Measurements from ENCODE around the gene PPP2R2C. TPM values are rescaled to one million over a fixed set of nuclear protein-coding genes. Genes with fewer than 3 reads are reported as not detected.

The PPP2R2C gene
- polyA plus RNA-seq, 1 donor from 2014 or later, result 34.4 TPM

DNA sequence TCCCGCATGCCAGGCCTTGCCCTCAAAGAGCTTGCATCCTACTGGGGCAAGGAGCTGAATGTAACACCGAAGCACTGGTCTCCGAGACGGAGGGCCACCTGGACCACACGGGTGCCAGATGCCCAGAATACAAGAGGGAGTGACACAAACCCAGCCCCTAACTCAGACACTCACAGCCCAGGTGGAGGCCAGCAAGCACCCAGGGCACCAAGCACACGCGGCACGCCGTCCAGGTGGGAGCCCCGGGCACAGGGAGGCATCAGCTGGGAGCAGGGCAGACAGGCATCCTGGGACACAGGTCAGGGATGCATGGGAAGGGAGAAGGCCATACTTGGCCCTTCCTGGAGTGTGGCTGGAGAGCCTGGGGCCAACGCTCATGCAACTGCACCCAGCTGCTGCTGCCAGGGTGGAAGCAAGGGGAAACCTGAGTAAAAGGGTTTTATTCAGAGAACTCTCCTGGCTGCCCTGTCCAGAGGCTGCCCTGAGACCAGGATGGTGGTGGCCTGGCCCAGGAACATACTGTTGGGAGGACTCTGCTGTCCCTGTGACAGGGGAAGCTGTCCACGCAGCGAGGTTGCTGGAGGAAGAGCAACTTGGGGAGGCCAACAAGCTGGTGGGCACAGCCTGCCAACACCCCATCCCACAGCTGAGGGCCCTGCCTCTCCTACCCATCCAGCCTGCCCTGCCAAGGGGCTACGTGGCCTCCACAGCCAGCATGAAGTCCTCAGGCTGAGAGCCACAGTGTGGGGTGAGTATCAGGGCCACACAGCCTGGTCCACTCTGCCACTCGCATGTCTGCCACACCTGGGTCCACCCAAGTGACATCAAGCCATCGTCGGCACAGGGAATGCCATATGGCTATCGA is 22.2 kb upstream of the PPP2R2C start:
- H4K20me1 ChIP-seq (ENCODE audit: insufficient read depth), result no peaks in the 10 kb centered on the region
- H3K27me3 ChIP-seq (ENCODE audit: insufficient read depth, low read depth, low read length), result no peaks in the 10 kb centered on the region
- TF ChIP-seq SMC3 (conservative IDR thresholded peaks at IDR 0.05; ENCODE audit: poor library complexity) (no peak), RAD21 (conservative IDR thresholded peaks at IDR 0.05) (no peak), EZH2 (IDR thresholded peaks at IDR 0.05; ENCODE audit: borderline replicate concordance, insufficient read depth, low read length, poor library complexity, severe bottlenecking) (no peak)
- TF ChIP-seq, protein P1, sequence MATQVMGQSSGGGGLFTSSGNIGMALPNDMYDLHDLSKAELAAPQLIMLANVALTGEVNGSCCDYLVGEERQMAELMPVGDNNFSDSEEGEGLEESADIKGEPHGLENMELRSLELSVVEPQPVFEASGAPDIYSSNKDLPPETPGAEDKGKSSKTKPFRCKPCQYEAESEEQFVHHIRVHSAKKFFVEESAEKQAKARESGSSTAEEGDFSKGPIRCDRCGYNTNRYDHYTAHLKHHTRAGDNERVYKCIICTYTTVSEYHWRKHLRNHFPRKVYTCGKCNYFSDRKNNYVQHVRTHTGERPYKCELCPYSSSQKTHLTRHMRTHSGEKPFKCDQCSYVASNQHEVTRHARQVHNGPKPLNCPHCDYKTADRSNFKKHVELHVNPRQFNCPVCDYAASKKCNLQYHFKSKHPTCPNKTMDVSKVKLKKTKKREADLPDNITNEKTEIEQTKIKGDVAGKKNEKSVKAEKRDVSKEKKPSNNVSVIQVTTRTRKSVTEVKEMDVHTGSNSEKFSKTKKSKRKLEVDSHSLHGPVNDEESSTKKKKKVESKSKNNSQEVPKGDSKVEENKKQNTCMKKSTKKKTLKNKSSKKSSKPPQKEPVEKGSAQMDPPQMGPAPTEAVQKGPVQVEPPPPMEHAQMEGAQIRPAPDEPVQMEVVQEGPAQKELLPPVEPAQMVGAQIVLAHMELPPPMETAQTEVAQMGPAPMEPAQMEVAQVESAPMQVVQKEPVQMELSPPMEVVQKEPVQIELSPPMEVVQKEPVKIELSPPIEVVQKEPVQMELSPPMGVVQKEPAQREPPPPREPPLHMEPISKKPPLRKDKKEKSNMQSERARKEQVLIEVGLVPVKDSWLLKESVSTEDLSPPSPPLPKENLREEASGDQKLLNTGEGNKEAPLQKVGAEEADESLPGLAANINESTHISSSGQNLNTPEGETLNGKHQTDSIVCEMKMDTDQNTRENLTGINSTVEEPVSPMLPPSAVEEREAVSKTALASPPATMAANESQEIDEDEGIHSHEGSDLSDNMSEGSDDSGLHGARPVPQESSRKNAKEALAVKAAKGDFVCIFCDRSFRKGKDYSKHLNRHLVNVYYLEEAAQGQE (IDR thresholded peaks at IDR 0.05; ENCODE audit: borderline replicate concordance), result no peak
- no peak overlapping the region for H3K4me2 ChIP-seq (ENCODE audit: low read length)
- H3K9me2 ChIP-seq (ENCODE audit: insufficient read depth, low read length), result no peaks in the 10 kb centered on the region
- no peaks in the 10 kb centered on the region for H3K36me3 ChIP-seq (ENCODE audit: insufficient read depth, low read length)
- no peaks in the 10 kb centered on the region for H3F3A ChIP-seq (ENCODE audit: insufficient read depth, low read length, poor library complexity, severe bottlenecking)
- no peaks in the 10 kb centered on the region for H3K79me2 ChIP-seq (replicated peaks; ENCODE audit: insufficient read depth, low read length)
- no peak overlapping the region for H2AFZ ChIP-seq (ENCODE audit: low read depth, low read length)
- H3K4me3 ChIP-seq (ENCODE audit: low read length), result peak overlapping the region; percentile 52
- H3K9ac ChIP-seq (ENCODE audit: low read length), result peak overlapping the region; percentile 68
- no peaks in the 10 kb centered on the region for H3K9me3 ChIP-seq (ENCODE audit: low read length)
- peak overlapping the region; percentile 96 for H3K27ac ChIP-seq (ENCODE audit: low read length)

DNA sequence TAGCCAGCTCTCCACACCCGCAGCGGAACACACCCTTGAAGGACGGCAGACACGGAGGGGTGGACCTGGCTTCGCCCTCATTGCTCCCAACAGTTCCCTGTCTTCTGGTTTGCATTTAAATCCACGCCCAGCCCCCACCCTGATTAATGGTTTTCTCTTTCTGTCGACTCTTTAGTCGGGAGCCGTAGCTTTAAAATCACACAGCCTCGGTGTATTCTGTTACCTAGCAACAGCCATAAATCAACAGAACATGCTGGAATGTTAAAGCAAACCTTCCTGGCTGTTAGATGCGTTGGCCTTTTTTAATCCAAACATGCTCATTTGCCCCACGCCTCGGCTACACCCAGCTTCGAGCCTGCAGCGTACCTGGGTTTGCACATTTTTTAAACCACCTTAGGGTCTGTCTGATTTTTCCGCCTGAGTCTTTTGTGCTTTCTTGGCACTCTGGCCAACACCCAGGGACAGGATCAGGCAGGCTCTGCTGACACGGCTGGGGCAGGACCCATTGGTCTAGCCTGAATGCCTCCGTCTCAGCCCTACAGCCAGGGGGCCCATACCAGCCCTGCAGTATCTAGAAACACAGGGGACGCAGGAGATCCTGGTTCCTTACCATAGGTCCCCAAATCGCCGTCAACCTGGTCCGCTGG is 21.4 kb upstream of the PPP2R2C start:
- H3K9ac ChIP-seq (ENCODE audit: low read length), result peak overlapping the region; percentile 68
- no peaks in the 10 kb centered on the region for H3F3A ChIP-seq (ENCODE audit: insufficient read depth, low read length, poor library complexity, severe bottlenecking)
- H3K27ac ChIP-seq (ENCODE audit: low read length), result peak overlapping the region; percentile 96
- no peaks in the 10 kb centered on the region for H3K36me3 ChIP-seq (ENCODE audit: insufficient read depth, low read length)
- peak overlapping the region; percentile 49 for H2AFZ ChIP-seq (ENCODE audit: low read depth, low read length)
- no peaks in the 10 kb centered on the region for H3K79me2 ChIP-seq (replicated peaks; ENCODE audit: insufficient read depth, low read length)
- H3K4me3 ChIP-seq (ENCODE audit: low read length), result peak overlapping the region; percentile 52
- peak; percentile 56 for TF ChIP-seq RAD21 (conservative IDR thresholded peaks at IDR 0.05)
- TF ChIP-seq TAF1 (IDR thresholded peaks at IDR 0.05; ENCODE audit: low read depth), result peak; percentile 12
- TF ChIP-seq, protein P2, sequence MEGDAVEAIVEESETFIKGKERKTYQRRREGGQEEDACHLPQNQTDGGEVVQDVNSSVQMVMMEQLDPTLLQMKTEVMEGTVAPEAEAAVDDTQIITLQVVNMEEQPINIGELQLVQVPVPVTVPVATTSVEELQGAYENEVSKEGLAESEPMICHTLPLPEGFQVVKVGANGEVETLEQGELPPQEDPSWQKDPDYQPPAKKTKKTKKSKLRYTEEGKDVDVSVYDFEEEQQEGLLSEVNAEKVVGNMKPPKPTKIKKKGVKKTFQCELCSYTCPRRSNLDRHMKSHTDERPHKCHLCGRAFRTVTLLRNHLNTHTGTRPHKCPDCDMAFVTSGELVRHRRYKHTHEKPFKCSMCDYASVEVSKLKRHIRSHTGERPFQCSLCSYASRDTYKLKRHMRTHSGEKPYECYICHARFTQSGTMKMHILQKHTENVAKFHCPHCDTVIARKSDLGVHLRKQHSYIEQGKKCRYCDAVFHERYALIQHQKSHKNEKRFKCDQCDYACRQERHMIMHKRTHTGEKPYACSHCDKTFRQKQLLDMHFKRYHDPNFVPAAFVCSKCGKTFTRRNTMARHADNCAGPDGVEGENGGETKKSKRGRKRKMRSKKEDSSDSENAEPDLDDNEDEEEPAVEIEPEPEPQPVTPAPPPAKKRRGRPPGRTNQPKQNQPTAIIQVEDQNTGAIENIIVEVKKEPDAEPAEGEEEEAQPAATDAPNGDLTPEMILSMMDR (IDR thresholded peaks at IDR 0.05; ENCODE audit: poor library complexity, severe bottlenecking), result no peak
- TF ChIP-seq SMC3 (conservative IDR thresholded peaks at IDR 0.05; ENCODE audit: poor library complexity), result peak; percentile 62
- TF ChIP-seq, protein P1 (IDR thresholded peaks at IDR 0.05; ENCODE audit: borderline replicate concordance), result peak; percentile 90
- TF ChIP-seq EP300 (conservative IDR thresholded peaks at IDR 0.05; ENCODE audit: poor library complexity, severe bottlenecking), result peak; percentile 88
- peak; percentile 37 for TF ChIP-seq MXI1 (conservative IDR thresholded peaks at IDR 0.05; ENCODE audit: poor library complexity, severe bottlenecking)
- TF ChIP-seq POLR2AphosphoS5 (IDR thresholded peaks at IDR 0.05), result peak; percentile 30
- no peak for TF ChIP-seq EZH2 (IDR thresholded peaks at IDR 0.05; ENCODE audit: borderline replicate concordance, insufficient read depth, low read length, poor library complexity, severe bottlenecking)
- no peaks in the 10 kb centered on the region for H3K9me2 ChIP-seq (ENCODE audit: insufficient read depth, low read length)
- no peaks in the 10 kb centered on the region for H3K27me3 ChIP-seq (ENCODE audit: insufficient read depth, low read depth, low read length)
- H3K4me2 ChIP-seq (ENCODE audit: low read length), result peak overlapping the region; percentile 49
- H3K9me3 ChIP-seq (ENCODE audit: low read length), result no peaks in the 10 kb centered on the region
- no peaks in the 10 kb centered on the region for H4K20me1 ChIP-seq (ENCODE audit: insufficient read depth)
